HepG2 (cell line): ENCODE results near the gene VIM.

Source experiments
- CTCF ChIP-seq: sonication (generic); formaldehyde crosslinking; IDR thresholded peaks from 2 replicates; pipeline ENCODE4 v1.5.0; 2020; ENCODE audit warnings: mild to moderate bottlenecking, missing genetic modification reagents, moderate library complexity
- HOXA7 ChIP-seq: sonication (generic); formaldehyde crosslinking; IDR thresholded peaks from 2 replicates; pipeline ENCODE4 v1.8.1; 2022; ENCODE audit warnings: mild to moderate bottlenecking, missing genetic modification reagents, moderate library complexity
- POLR2A ChIP-seq, 2 experiments: IDR thresholded peaks; 2 replicates each; pipeline ENCODE4 v1.6.1; 2011; ENCODE audit warnings: low read depth in 2 of 2, low read length in 2 of 2, mild to moderate bottlenecking in 1 of 2, moderate library complexity in 1 of 2; ENCODE audit not compliant: insufficient read depth in 1 of 2
- PRDM15 ChIP-seq: sonication (generic); formaldehyde crosslinking; IDR thresholded peaks from 2 replicates; pipeline ENCODE4 v1.4.0; 2020; ENCODE audit warnings: missing genetic modification reagents
- PREB ChIP-seq: sonication (generic); formaldehyde crosslinking; IDR thresholded peaks from 2 replicates; pipeline ENCODE4 v1.4.0; 2020; ENCODE audit warnings: missing genetic modification reagents
- RFX3 ChIP-seq: IDR thresholded peaks from 2 replicates; pipeline ENCODE4 v1.6.1; 2016; ENCODE audit warnings: missing biosample characterization, missing genetic modification reagents
- RFX5 ChIP-seq: IDR thresholded peaks from 2 replicates; pipeline ENCODE4 v1.6.1; 2011; ENCODE audit warnings: low read depth, low read length, improper control_type of control experiment
- SNRNP70 ChIP-seq: fragments of 200-400 bp; formaldehyde crosslinking; IDR thresholded peaks from 2 replicates; pipeline ENCODE4 v1.6.1; 2017; ENCODE audit warnings: mild to moderate bottlenecking, low read depth, low read length, moderate library complexity
- SRSF4 ChIP-seq: fragments of 200-400 bp; formaldehyde crosslinking; IDR thresholded peaks from one replicate; pipeline ENCODE4 v1.6.1; 2018; ENCODE audit warnings: mild to moderate bottlenecking, low read depth, low read length, moderate library complexity; ENCODE audit not compliant: poor library complexity, severe bottlenecking
- TCF7 ChIP-seq: sonication (generic); IDR thresholded peaks from 2 replicates; pipeline ENCODE4 v1.6.1; 2016; ENCODE audit warnings: antibody characterized with exemption, low read depth
- ZBTB42 ChIP-seq: sonication (generic); formaldehyde crosslinking; IDR thresholded peaks from 2 replicates; pipeline ENCODE4 v1.5.0; 2020; ENCODE audit warnings: mild to moderate bottlenecking, missing genetic modification reagents
- ZNF281 ChIP-seq: sonication (generic); formaldehyde crosslinking; IDR thresholded peaks from 2 replicates; pipeline ENCODE4 v1.4.0; 2020; ENCODE audit warnings: missing genetic modification reagents, borderline replicate concordance

GRCh38 chr10:17248964-17249363 is 20.9 kb downstream of the VIM start:
- TF ChIP-seq RFX5 (no peak), ZNF281 (no peak), POLR2A (IDR thresholded peaks at IDR 0.05; ENCODE audit: insufficient read depth in 1 of 2, low read depth in 2 of 2, low read length in 2 of 2) (no peak), RFX3 (CRISPR knock-in tag) (no peak), SNRNP70 (no peak), CTCF (CRISPR knock-in tag) (no peak), HOXA7 (CRISPR knock-in tag) (no peak), TCF7 (no peak), SRSF4 (no peak), PREB (CRISPR knock-in tag) (no peak), PRDM15 (no peak), ZBTB42 (no peak)
